PC-9 (cell line): ENCODE results near the gene LRRC1. TPM values are rescaled to one million over a fixed set of nuclear protein-coding genes. Genes with fewer than 3 reads are reported as not detected.

Source experiments
- BruUV-seq: library from RNA; stranded (reverse); fragments of 400-500 nt; replicated peaks from 2 replicates; lab custom pipeline; 2021; lab: Mats Ljungman, UMichigan
- CTCF ChIA-PET: fragments of 300-600 bp; sonication (Branson Sonifier 250); formaldehyde crosslinking; loops from one replicate; lab custom pipeline; 2022; ENCODE audit warnings: antibody characterized with exemption; lab: Charles Lee
- POLR2A ChIA-PET: fragments of 300-600 bp; sonication (Branson Sonifier 250); formaldehyde crosslinking; loops from one replicate; lab custom pipeline; 2022; ENCODE audit warnings: antibody characterized with exemption; ENCODE audit not compliant: unreplicated experiment; lab: Charles Lee
- DNase-seq, 2 experiments: peaks; one replicate each; pipeline versions ENCODE4 v3.0.0 to v3.0.0-alpha.2; 2015 to 2022; ENCODE audit warnings: mixed read lengths in 1 of 2
- H2AFZ ChIP-seq: fragments of 200-600 bp; sonication (generic); 2 replicates; pipeline ENCODE4 v1.8.1; 2017; ENCODE audit warnings: antibody characterized with exemption
- H3F3A ChIP-seq: fragments of 200-600 bp; sonication (generic); 2 replicates; pipeline ENCODE4 v1.8.1; 2017; ENCODE audit warnings: antibody characterized with exemption, mild to moderate bottlenecking, low read depth; ENCODE audit not compliant: insufficient read depth
- H3K27ac ChIP-seq: fragments of 200-600 bp; sonication (generic); 2 replicates; pipeline ENCODE4 v1.6.1; 2016; ENCODE audit warnings: mixed run types
- H3K27me3 ChIP-seq: fragments of 200-600 bp; sonication (generic); 2 replicates; pipeline ENCODE4 v1.6.1; 2016; ENCODE audit warnings: low read depth, mixed run types; ENCODE audit not compliant: insufficient read depth
- H3K36me3 ChIP-seq: fragments of 200-600 bp; sonication (generic); 2 replicates; pipeline ENCODE4 v1.6.1; 2016; ENCODE audit warnings: low read depth, mixed run types
- H3K4me1 ChIP-seq: fragments of 200-600 bp; sonication (generic); replicated peaks from 2 replicates; pipeline ENCODE4 v1.6.1; 2016; ENCODE audit warnings: mixed run types; ENCODE audit not compliant: insufficient read depth
- H3K4me2 ChIP-seq: fragments of 200-600 bp; sonication (generic); 2 replicates; pipeline ENCODE4 v1.6.1; 2017; ENCODE audit warnings: mixed run types
- H3K4me3 ChIP-seq: fragments of 200-600 bp; sonication (generic); 2 replicates; pipeline ENCODE4 v1.6.1; 2016; ENCODE audit warnings: mixed run types
- H3K79me2 ChIP-seq: fragments of 200-600 bp; sonication (generic); 2 replicates; pipeline ENCODE4 v1.6.1; 2017; ENCODE audit warnings: low read depth, mixed run types
- H3K9me2 ChIP-seq: fragments of 200-600 bp; sonication (generic); 2 replicates; pipeline ENCODE4 v1.8.1; 2017; ENCODE audit warnings: mild to moderate bottlenecking; ENCODE audit not compliant: insufficient read depth
- H3K9me3 ChIP-seq: fragments of 200-600 bp; sonication (generic); 2 replicates; pipeline ENCODE4 v1.8.1; 2016; ENCODE audit warnings: low read depth; ENCODE audit not compliant: insufficient read depth
- H4K20me1 ChIP-seq: fragments of 200-600 bp; sonication (generic); 2 replicates; pipeline ENCODE4 v1.8.1; 2017; ENCODE audit not compliant: insufficient read depth
- EZH2 ChIP-seq: fragments of 200-600 bp; sonication (generic); IDR thresholded peaks from 2 replicates; pipeline ENCODE4 v1.8.0; 2017; ENCODE audit warnings: antibody characterized with exemption, low read depth
- intact Hi-C: fragments of 100-400 bp; cut with micrococcal nuclease; formaldehyde crosslinking; loops from one replicate; pipeline ENCODE4 v1.10.0; 2022; ENCODE audit not compliant: unreplicated experiment
- total RNA-seq: library from RNA; stranded (reverse); gene quantifications from 2 replicates; pipeline ENCODE4 v1.2.3, GENCODE V29; 2021
- TF ChIP-seq, protein P1 (sequence below): fragments of 200-600 bp; sonication (generic); conservative IDR thresholded peaks from 2 replicates; pipeline ENCODE4 v1.6.1; 2017; ENCODE audit warnings: mixed run types, antibody characterized with exemption, mild to moderate bottlenecking, moderate library complexity

The LRRC1 gene
- total RNA-seq, 1 experiment from 2014 or later: 26.4 TPM

DNA sequence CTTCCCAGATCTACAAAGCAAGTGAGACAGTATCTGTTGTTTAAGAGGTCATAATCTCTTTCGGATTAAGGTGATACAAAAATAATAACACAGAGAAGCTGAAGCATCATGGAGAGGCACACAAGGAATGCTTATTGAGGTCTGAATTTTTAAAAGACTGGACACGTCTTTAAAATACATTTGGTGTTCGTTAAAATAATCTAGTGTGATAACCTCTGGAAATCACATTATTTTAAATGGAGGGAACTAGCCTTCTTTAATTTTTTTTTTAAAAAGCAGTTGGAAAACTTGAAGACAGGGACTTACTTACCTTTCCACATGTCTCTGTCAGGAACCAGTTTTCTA is 1.9 kb upstream of the LRRC1 start:
- Histone ChIP-seq H3K4me1 (peaks cover 31% of the 10 kb centered on the region), H3K4me2 (peak overlapping the region; percentile 85), H3K36me3 (no peaks in the 10 kb centered on the region), H3F3A (peaks cover 19% of the 10 kb centered on the region), H3K9me2 (no peaks in the 10 kb centered on the region), H4K20me1 (peaks cover 4% of the 10 kb centered on the region; the same call in 1 of the 2 replicates), H2AFZ (peak overlapping the region; percentile 92), H3K79me2 (peaks cover 31% of the 10 kb centered on the region), H3K27me3 (no peaks in the 10 kb centered on the region), H3K9me3 (0 out of 2 replicates have a peak, but pooled peaks cover 5% of the 10 kb centered on the region), H3K27ac (peak overlapping the region; percentile 70), H3K4me3 (peak overlapping the region; percentile 86)
- TF ChIP-seq EZH2: no peak
- TF ChIP-seq, protein P1, sequence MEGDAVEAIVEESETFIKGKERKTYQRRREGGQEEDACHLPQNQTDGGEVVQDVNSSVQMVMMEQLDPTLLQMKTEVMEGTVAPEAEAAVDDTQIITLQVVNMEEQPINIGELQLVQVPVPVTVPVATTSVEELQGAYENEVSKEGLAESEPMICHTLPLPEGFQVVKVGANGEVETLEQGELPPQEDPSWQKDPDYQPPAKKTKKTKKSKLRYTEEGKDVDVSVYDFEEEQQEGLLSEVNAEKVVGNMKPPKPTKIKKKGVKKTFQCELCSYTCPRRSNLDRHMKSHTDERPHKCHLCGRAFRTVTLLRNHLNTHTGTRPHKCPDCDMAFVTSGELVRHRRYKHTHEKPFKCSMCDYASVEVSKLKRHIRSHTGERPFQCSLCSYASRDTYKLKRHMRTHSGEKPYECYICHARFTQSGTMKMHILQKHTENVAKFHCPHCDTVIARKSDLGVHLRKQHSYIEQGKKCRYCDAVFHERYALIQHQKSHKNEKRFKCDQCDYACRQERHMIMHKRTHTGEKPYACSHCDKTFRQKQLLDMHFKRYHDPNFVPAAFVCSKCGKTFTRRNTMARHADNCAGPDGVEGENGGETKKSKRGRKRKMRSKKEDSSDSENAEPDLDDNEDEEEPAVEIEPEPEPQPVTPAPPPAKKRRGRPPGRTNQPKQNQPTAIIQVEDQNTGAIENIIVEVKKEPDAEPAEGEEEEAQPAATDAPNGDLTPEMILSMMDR: no peak
- BruUV-seq: no TSS peak
- POLR2A ChIA-PET: interaction anchor here (0.6 to 1.2 kb wide), 2 partner anchors 58 to 61 kb away, joined by 6 to 13 read pairs; no protein-coding TSS in a partner anchor
- DNase-seq: no peak
- CTCF ChIA-PET: interaction anchor here (1.0 to 5.0 kb wide), 4 partner anchors 18 to 163 kb away, joined by 3 to 23 read pairs (median 6); no protein-coding TSS in a partner anchor
- intact Hi-C loops: loop anchor here (5.0 to 10.0 kb wide), 4 partner anchors 46 to 298 kb away; partner anchors contain the start of gene GCLC

DNA sequence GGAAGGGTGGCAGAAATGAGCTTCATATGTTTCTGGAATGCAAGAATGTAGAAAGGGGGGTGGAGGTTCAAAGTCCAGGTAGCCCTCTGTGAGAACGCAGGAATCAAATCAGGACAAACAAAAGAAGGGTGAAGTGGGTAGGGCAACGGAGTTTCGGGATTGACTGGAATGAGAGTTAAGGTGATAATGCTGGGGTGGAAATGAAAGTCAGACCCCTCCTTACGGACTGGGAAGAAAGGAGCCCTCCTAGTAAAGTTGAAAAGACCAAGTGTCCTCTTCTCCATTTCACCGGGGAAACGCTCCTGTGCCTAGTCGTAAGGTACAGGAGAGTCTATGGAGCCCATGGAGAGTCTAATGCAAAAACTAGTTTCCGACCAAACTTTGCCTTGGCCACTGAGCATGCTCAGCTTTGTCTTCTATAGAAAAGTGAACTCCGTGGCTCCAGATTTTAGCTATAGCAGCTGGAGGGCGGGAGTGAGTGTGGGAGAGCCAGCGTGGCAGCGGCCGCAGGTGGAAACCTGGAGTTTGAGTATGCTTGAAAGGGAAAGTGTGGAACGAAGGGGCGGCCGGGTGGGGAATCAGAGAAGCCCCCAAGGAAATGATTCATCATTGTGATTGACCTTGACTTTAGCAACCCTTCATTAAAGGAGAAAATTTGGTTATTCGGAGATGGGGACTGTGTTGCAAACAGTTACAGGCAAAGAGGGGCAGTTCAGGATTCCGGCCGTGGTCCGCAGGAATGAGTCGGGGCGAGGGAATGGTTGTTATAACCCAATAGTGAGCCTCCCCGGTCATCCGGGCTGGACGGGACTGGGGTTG is 1.3 kb upstream of the LRRC1 start:
- H3K9me3 ChIP-seq: 0 out of 2 replicates have a peak, but pooled peaks cover 5% of the 10 kb centered on the region
- no peaks in the 10 kb centered on the region for H3K9me2 ChIP-seq
- DNase-seq: peak; percentile 53 to 71
- CTCF ChIA-PET: interaction anchor here (1.0 to 5.0 kb wide), 4 partner anchors 18 to 163 kb away, joined by 3 to 23 read pairs (median 6); no protein-coding TSS in a partner anchor
- POLR2A ChIA-PET: interaction anchor here (0.6 to 1.2 kb wide), 4 partner anchors 49 to 1211 kb away, joined by 3 to 13 read pairs (median 6); no protein-coding TSS in a partner anchor
- intact Hi-C loops: loop anchor here (1.0 to 10.0 kb wide), 6 partner anchors 46 to 299 kb away; partner anchors contain the start of gene GCLC
- BruUV-seq: no TSS peak
- H3K4me3 ChIP-seq: peak overlapping the region; percentile 86
- H3K27ac ChIP-seq: peak overlapping the region; percentile 70
- H3K27me3 ChIP-seq: no peaks in the 10 kb centered on the region
- peaks cover 32% of the 10 kb centered on the region for H3K4me1 ChIP-seq
- peaks cover 4% of the 10 kb centered on the region; the same call in 1 of the 2 replicates for H4K20me1 ChIP-seq
- no peaks in the 10 kb centered on the region for H3K36me3 ChIP-seq
- TF ChIP-seq, protein P1: no peak; the same call in 1 of the 2 replicates
- TF ChIP-seq EZH2: no peak
- peak overlapping the region; percentile 92 for H2AFZ ChIP-seq
- peak overlapping the region; percentile 85 for H3K4me2 ChIP-seq
- H3F3A ChIP-seq: peaks cover 19% of the 10 kb centered on the region
- peaks cover 37% of the 10 kb centered on the region for H3K79me2 ChIP-seq

DNA sequence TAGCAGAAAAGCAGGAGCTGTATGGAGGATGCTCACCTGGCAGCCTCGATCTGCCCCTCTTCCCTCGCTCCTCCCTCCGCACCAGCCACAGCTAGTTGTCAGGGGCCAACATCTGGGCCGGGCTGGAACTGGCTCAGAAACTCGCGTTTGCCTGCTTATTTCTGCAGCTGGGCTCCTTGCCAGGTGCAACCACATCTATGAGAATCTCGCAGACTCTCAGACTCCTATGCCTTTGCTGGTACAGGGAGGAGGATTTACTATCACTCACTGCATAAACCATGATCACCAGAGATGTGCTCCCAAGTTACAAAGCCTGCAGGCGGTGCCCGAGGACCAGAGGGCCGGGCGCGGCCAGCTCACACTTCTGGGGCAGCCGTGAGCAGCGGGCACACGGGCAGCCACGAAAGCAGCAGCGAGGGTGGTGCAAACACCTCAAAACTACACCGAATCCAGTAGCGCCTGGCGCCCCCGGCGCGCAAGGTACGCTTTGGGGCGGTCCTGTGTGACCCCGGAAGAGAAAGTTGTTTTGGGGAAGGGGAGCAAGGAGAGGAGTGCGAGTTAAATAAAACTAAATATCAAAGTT is 577 bp upstream of the LRRC1 start:
- Histone ChIP-seq H3K4me1 (peaks cover 32% of the 10 kb centered on the region), H3K4me3 (peak overlapping the region; percentile 86), H3K27ac (peak overlapping the region; percentile 70), H3K27me3 (no peaks in the 10 kb centered on the region), H2AFZ (peak overlapping the region; percentile 92), H3K9me2 (no peaks in the 10 kb centered on the region), H4K20me1 (peaks cover 4% of the 10 kb centered on the region; the same call in 1 of the 2 replicates), H3K9me3 (0 out of 2 replicates have a peak, but pooled peaks cover 5% of the 10 kb centered on the region), H3K4me2 (peak overlapping the region; percentile 85), H3K36me3 (no peaks in the 10 kb centered on the region), H3K79me2 (peaks cover 44% of the 10 kb centered on the region), H3F3A (peaks cover 19% of the 10 kb centered on the region)
- DNase-seq: peak in 1 of 2 experiments; percentile 58
- intact Hi-C loops: loop anchor here (1.0 to 10.0 kb wide), 6 partner anchors 47 to 299 kb away; partner anchors contain the start of gene GCLC
- ChIA-PET CTCF (interaction anchor here (0.7 to 5.0 kb wide), 3 partner anchors 68 to 162 kb away, joined by 3 to 23 read pairs (median 9); no protein-coding TSS in a partner anchor), POLR2A (interaction anchor here (0.6 to 0.7 kb wide), 6 partner anchors 49 to 1352 kb away, joined by 3 to 9 read pairs (median 6); no protein-coding TSS in a partner anchor)
- TSS peak; percentile 43 for BruUV-seq
- TF ChIP-seq, protein P1: 0 out of 2 replicates have a peak, but pooled peaks have one; percentile 32
- TF ChIP-seq EZH2: no peak
